Daoy (cell line): ENCODE data around the gene SLC17A4. TPM values are rescaled to one million over a fixed set of nuclear protein-coding genes. Genes with fewer than 3 reads are reported as not detected.

Experiments
- DNase-seq: peaks from one replicate; pipeline ENCODE4 v3.0.0-alpha.2; 2015; ENCODE audit warnings: low read depth
- total RNA-seq: library from RNA; depleted of rRNA; stranded (reverse); fragments of >200 nt; shearing (Covaris generic); gene quantifications from 2 replicates; pipeline ENCODE4 v1.2.3, GENCODE V29; 2014; rRNA removed

SLC17A4 gene
- total RNA-seq, 1 experiment from 2014 or later: not detected

DNA sequence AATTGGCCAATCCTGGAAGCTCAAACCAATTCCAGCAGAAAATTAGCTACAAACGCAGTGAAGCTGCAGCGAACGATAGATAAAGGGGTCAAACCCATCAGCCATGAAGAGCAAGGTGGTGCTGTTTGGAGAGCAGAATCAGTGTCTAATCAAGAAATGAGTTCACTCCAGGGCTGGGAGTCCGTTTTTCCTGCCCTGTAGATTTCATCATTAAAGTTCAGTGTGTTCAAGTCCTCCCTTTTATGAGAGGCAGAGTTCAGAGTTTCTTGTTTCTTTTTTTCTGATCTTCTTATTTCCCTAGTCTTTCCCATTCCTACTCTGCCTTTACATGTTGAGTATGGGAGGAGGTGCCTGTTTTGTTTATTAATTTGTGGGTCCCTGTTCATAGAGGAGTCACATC lies 46.9 kb downstream of the SLC17A4 start:
- no peak for DNase-seq

DNA sequence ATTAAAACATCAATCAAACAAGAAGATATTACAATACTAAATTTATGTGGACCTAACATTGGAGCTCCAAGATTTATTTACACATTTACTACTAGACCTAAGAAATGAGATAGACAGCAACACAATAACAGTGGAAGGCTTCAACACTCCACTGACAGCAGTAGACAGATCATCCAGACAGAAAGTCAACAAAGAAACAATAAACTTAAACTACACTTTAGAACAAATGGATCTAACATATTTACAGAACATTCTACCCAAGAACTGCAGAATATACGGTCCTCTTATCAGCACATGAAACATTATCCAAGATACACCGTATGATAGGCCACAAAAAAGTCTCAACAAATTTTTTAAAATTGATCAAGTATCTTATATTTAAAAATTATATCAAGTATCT lies 50.3 kb downstream of the SLC17A4 start:
- DNase-seq: no peak

DNA sequence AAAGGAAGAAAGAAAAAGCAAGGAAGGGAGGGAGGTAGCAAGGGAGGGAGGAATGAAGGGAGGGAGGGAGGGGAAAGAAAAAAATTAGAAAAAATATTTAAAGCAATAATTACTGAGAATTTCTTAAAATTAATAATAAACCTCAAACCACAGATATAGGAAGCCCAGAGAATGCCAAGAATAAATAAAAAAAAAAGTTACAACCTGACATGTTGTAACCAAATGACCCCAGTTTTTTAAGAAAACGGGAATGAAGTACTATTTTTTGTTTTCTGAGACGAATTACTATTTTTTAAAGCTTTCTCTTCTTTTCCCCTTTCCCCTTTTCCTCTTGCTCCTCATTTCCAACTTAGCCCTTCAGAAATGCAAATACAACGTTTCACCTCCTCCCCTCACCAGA lies 60.7 kb downstream of the SLC17A4 start:
- no peak for DNase-seq

DNA sequence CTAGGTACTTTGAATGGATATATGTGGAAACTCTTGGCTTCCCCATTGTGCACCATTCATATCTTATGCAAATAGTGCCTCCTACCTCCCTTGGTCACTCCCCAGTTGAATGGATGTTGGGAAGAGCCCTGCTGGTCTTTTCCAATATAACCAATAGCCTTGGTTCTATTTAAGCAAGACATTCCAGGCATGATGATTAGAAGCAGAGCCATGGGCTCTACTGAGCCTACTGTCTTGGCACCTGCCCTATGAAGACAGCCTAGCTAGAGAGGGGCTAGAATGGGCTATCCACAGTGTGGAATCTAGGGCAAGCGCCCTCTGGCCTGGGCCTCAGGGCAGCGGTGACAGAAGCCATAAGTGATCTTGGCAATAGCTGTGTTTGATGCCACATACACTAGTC lies 61.7 kb downstream of the SLC17A4 start:
- no peak for DNase-seq

DNA sequence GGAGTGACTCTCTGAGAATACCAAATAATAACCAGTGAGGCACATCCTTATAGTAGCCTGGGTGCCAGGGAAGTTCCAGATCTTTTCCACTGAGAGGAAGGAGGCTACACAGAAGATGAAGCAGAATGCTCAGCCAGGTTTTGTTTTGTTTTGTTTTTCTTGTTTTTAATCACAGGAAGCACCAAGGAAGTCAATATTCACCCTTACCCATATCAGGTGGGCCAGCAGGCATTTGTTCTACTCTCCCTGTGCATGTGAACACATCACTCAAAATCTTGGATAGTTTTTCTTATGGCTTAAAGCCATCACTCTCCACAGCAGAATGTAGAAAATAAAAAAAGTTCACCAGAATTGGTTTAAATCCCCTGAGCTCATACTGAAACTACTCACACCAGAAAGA lies 66.8 kb downstream of the SLC17A4 start:
- no peak for DNase-seq

DNA sequence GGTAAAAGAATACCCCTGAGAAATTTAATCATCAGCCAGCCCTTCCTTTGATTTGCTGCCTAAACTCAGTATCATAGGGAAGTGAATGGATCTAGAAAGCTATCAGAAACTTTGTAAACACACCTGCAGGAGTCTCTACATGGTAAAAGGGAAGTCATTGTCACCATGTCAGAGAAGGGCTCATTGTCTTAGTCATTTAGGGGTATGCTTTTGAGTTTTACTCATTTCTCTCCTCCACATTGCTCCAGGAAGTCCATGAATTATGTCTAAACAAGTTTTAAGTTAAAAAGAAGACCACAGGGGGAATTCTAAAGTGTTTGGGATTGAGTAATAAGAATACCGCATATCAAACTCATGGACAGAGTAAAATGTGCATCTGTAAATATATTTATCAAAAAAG lies 74.8 kb downstream of the SLC17A4 start:
- DNase-seq: no peak

DNA sequence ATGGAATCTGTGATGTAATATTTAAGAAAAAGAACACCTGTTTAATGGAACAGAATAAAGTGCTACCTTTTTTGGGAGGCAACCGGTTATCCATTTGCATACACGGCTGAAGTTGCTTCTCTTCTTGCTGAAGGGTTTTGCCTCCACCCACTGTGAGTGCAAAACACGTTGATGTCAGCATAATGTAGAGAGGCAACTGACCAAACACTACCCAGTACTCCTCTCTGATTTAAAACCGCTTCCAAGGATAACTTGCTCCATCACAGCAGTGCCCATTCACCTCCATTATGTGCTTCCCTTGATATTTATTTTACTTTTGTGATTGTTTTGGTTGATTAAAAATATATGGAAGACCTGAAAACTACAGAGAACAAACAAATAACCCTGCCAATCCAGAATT lies 75.9 kb downstream of the SLC17A4 start:
- DNase-seq: no peak

Other genes starting within 250 kb of the SLC17A4 start
- not detected in 2 replicates for gene SCGN, start 102.5 kb upstream of the SLC17A4 start, total RNA-seq
- gene SLC17A1, start 77.3 kb downstream of the SLC17A4 start, total RNA-seq: not detected in 2 replicates
- not detected in 2 replicates for gene SLC17A3, start 119.5 kb downstream of the SLC17A4 start, total RNA-seq
- not detected in 2 replicates for gene SLC17A2, start 175.9 kb downstream of the SLC17A4 start, total RNA-seq
- gene TRIM38, start 208.1 kb downstream of the SLC17A4 start, total RNA-seq: 5.0 and 5.4 TPM in 2 replicates